CD4-positive, alpha-beta T cell (primary cell): Measurements from ENCODE around the gene UNC5B. TPM values are rescaled to one million over a fixed set of nuclear protein-coding genes. Genes with fewer than 3 reads are reported as not detected.

Experiments
- ATAC-seq: fragments of 200-7000 bp; cut with Tn5 transposase; one replicate; pipeline ENCODE4 v1.10.0; 2022; ENCODE audit warnings: mild to moderate bottlenecking; ENCODE audit not compliant: poor library complexity
- CTCF ChIA-PET: fragments of 350-600 bp; sonication (Branson Sonifier 250); formaldehyde crosslinking; loops from one replicate; lab custom pipeline; 2021; ENCODE audit warnings: antibody characterized with exemption, inconsistent platforms; lab: Charles Lee
- POLR2A ChIA-PET: fragments of 350-600 bp; sonication (Branson Sonifier 250); formaldehyde crosslinking; loops from one replicate; lab custom pipeline; 2021; ENCODE audit warnings: antibody characterized with exemption, inconsistent platforms; lab: Charles Lee
- DNase-seq, 14 experiments: peaks; one replicate each; pipeline ENCODE4 v3.0.0-alpha.2; 2013 to 2020; ENCODE audit warnings: mixed read lengths in 2 of 14
- H3K27ac ChIP-seq, 2 donors: one replicate each; pipeline versions ENCODE4 v1.5.1 to v1.7.0; 2013; ENCODE audit warnings: low read length in 2 of 2, low read depth in 1 of 2, mild to moderate bottlenecking in 1 of 2
- H3K27me3 ChIP-seq, 2 experiments: 1 replicate in 1 of 2; 2 replicates in 1 of 2; pipeline versions ENCODE4 v1.6.1 to v1.7.0; 2013; ENCODE audit warnings: low read length in 2 of 2, control low read depth in 1 of 2, mild to moderate bottlenecking in 1 of 2, moderate library complexity in 1 of 2; ENCODE audit not compliant: insufficient read depth in 2 of 2, control insufficient read depth in 1 of 2
- H3K36me3 ChIP-seq: one replicate; pipeline ENCODE4 v1.6.1; 2013; ENCODE audit warnings: low read length, control low read depth; ENCODE audit not compliant: insufficient read depth
- H3K4me1 ChIP-seq: one replicate; pipeline ENCODE4 v1.6.1; 2013; ENCODE audit warnings: low read length, control low read depth; ENCODE audit not compliant: insufficient read depth
- H3K4me3 ChIP-seq: one replicate; pipeline ENCODE4 v1.5.1; 2013; ENCODE audit warnings: mild to moderate bottlenecking, low read length, moderate library complexity
- H3K9me3 ChIP-seq, 2 experiments: 1 replicate in 1 of 2; 2 replicates in 1 of 2; pipeline versions ENCODE4 v1.6.1 to v1.7.0; 2013; ENCODE audit warnings: low read length in 2 of 2, mild to moderate bottlenecking in 2 of 2, control low read depth in 1 of 2, moderate library complexity in 1 of 2; ENCODE audit not compliant: control insufficient read depth in 1 of 2, insufficient read depth in 1 of 2
- H3K27ac Mint-ChIP-seq: one replicate; pipeline ENCODE4 v1.8.0; 2020; ENCODE audit warnings: mixed read lengths
- H3K27me3 Mint-ChIP-seq: one replicate; pipeline ENCODE4 v1.8.0; 2021; ENCODE audit warnings: mixed read lengths
- H3K36me3 Mint-ChIP-seq: one replicate; pipeline ENCODE4 v1.8.0; 2021; ENCODE audit warnings: low read depth, mixed read lengths
- H3K4me1 Mint-ChIP-seq: one replicate; pipeline ENCODE4 v1.8.0; 2021; ENCODE audit warnings: low read depth, mixed read lengths
- H3K4me3 Mint-ChIP-seq: one replicate; pipeline ENCODE4 v1.8.0; 2020; ENCODE audit warnings: mild to moderate bottlenecking, mixed read lengths
- H3K9me3 Mint-ChIP-seq: one replicate; pipeline ENCODE4 v1.8.0; 2020; ENCODE audit warnings: mixed read lengths
- CTCF ChIP-seq: fragments of 200-600 bp; IDR thresholded peaks from one replicate; pipeline ENCODE4 v1.8.0; 2022; ENCODE audit warnings: antibody characterized with exemption, mild to moderate bottlenecking
- intact Hi-C, 2 experiments: fragments of 100-400 bp; cut with DNase I in 1 of 2; cut with micrococcal nuclease in 1 of 2; formaldehyde crosslinking; loops; one replicate each; pipeline versions ENCODE4 v1.15.1 to v1.9.0; 2023 to 2025; cut with DNase I, micrococcal nuclease
- total RNA-seq, 174 experiments: library from RNA in 2 of 174; stranded (reverse) in 2 of 174; gene quantifications; one replicate each; pipeline ENCODE4 v1.2.3 and lab custom pipeline; 2021 to 2026

The UNC5B gene
- total RNA-seq, 2 experiments from 2014 or later = 0.03 TPM; not detected in 1

- intact Hi-C loops = no loop called here
- POLR2A ChIA-PET = no interaction called here
Observed at GRCh38 chr10:71236286-71236685, 23.9 kb downstream of the UNC5B start.

GRCh38 chr10:71236822-71237682 is 24.7 kb downstream of the UNC5B start:
- Mint-ChIP-seq H3K36me3 (no peaks in the 10 kb centered on the region), H3K9me3 (no peaks in the 10 kb centered on the region), H3K27ac (no peak overlapping the region), H3K4me1 (no peaks in the 10 kb centered on the region), H3K4me3 (no peak overlapping the region), H3K27me3 (peaks cover 5% of the 10 kb centered on the region)
- no peaks in the 10 kb centered on the region for H3K27me3 ChIP-seq
- no peaks in the 10 kb centered on the region for H3K9me3 ChIP-seq
- POLR2A ChIA-PET = no interaction called here
- CTCF ChIA-PET = no interaction called here
- no peak for TF ChIP-seq CTCF
- no peak overlapping the region for H3K27ac ChIP-seq
- H3K4me1 ChIP-seq = peaks cover 3% of the 10 kb centered on the region
- intact Hi-C loops = no loop called here
- H3K4me3 ChIP-seq = no peak overlapping the region
- no peaks in the 10 kb centered on the region for H3K36me3 ChIP-seq
- ATAC-seq (no peak), DNase-seq (no peak)

More at GRCh38 chr10:71236286-71236685, 23.9 kb downstream of the UNC5B start:
- DNase-seq (no peak), ATAC-seq (no peak)
- no peaks in the 10 kb centered on the region for H3K9me3 Mint-ChIP-seq
- H3K27me3 ChIP-seq = no peaks in the 10 kb centered on the region
- peaks cover 3% of the 10 kb centered on the region for H3K4me1 ChIP-seq
- no peak overlapping the region for H3K27ac ChIP-seq
- no peak overlapping the region for H3K4me3 ChIP-seq
- H3K4me1 Mint-ChIP-seq = no peaks in the 10 kb centered on the region
- TF ChIP-seq CTCF = no peak
- no peak overlapping the region for H3K27ac Mint-ChIP-seq
- CTCF ChIA-PET = no interaction called here
- H3K9me3 ChIP-seq = no peaks in the 10 kb centered on the region
- H3K36me3 ChIP-seq = no peaks in the 10 kb centered on the region
- peaks cover 5% of the 10 kb centered on the region for H3K27me3 Mint-ChIP-seq
- H3K36me3 Mint-ChIP-seq = no peaks in the 10 kb centered on the region
- H3K4me3 Mint-ChIP-seq = no peak overlapping the region

- H3K36me3 ChIP-seq = no peaks in the 10 kb centered on the region
- CTCF ChIA-PET = no interaction called here
- Mint-ChIP-seq H3K4me1 (no peaks in the 10 kb centered on the region), H3K27ac (no peak overlapping the region), H3K4me3 (no peak overlapping the region), H3K9me3 (no peaks in the 10 kb centered on the region), H3K27me3 (peaks cover 5% of the 10 kb centered on the region), H3K36me3 (no peaks in the 10 kb centered on the region)
- H3K27ac ChIP-seq = no peak overlapping the region
- DNase-seq = no peak
- H3K4me3 ChIP-seq = no peak overlapping the region
- no peaks in the 10 kb centered on the region for H3K27me3 ChIP-seq
- POLR2A ChIA-PET = no interaction called here
- intact Hi-C loops = no loop called here
- ATAC-seq = no peak
- peaks cover 3% of the 10 kb centered on the region for H3K4me1 ChIP-seq
- no peak for TF ChIP-seq CTCF
- H3K9me3 ChIP-seq = no peaks in the 10 kb centered on the region
Observed at GRCh38 chr10:71237843-71238623, 25.7 kb downstream of the UNC5B start.
